Measurements from ENCODE around the gene FLCN.

The FLCN gene

GRCh38 chr17:17216236-17216635 lies 20.7 kb downstream of the FLCN start:
- no peak for ATAC-seq
- no peak for TF ChIP-seq PATZ1 (CRISPR knock-in tag; IDR thresholded peaks at IDR 0.05; ENCODE audit: borderline replicate concordance)
- no peak for TF ChIP-seq TOX (CRISPR knock-in tag; IDR thresholded peaks at IDR 0.05; ENCODE audit: borderline replicate concordance)
- no peak for TF ChIP-seq OSR1 (CRISPR knock-in tag; IDR thresholded peaks at IDR 0.05)
- TF ChIP-seq ESRRG (CRISPR knock-in tag; IDR thresholded peaks at IDR 0.05), result no peak
- no peak for TF ChIP-seq ZFP3 (CRISPR knock-in tag; IDR thresholded peaks at IDR 0.05)
- no peak for TF ChIP-seq ZC3H10 (CRISPR knock-in tag; IDR thresholded peaks at IDR 0.05)
- TF ChIP-seq ZFP30 (CRISPR knock-in tag; IDR thresholded peaks at IDR 0.05), result no peak
- no peak for TF ChIP-seq CSDC2 (CRISPR knock-in tag; IDR thresholded peaks at IDR 0.05)
- no peak for TF ChIP-seq CSRNP3 (CRISPR knock-in tag; IDR thresholded peaks at IDR 0.05)
- no peak for TF ChIP-seq TCF4 (CRISPR knock-in tag; IDR thresholded peaks at IDR 0.05; ENCODE audit: borderline replicate concordance)
- no peak for TF ChIP-seq ISL1 (CRISPR knock-in tag; IDR thresholded peaks at IDR 0.05)
- no peak for TF ChIP-seq TSHZ2 (CRISPR knock-in tag; IDR thresholded peaks at IDR 0.05)
- no peak for TF ChIP-seq POU6F1 (CRISPR knock-in tag; IDR thresholded peaks at IDR 0.05; ENCODE audit: borderline replicate concordance, low read depth)
- no peak for TF ChIP-seq ZNF8 (CRISPR knock-in tag; IDR thresholded peaks at IDR 0.05)
- TF ChIP-seq CREB5 (CRISPR knock-in tag; IDR thresholded peaks at IDR 0.05; ENCODE audit: low read depth), result no peak

- ATAC-seq, result no peak
- TF ChIP-seq GLIS3 (CRISPR knock-in tag; IDR thresholded peaks at IDR 0.05) (no peak), ISL1 (CRISPR knock-in tag; IDR thresholded peaks at IDR 0.05) (no peak), ZNF565 (CRISPR knock-in tag; conservative IDR thresholded peaks at IDR 0.05; ENCODE audit: low read depth) (no peak), PPARA (CRISPR knock-in tag; IDR thresholded peaks at IDR 0.05; ENCODE audit: borderline replicate concordance) (no peak), PATZ1 (CRISPR knock-in tag; IDR thresholded peaks at IDR 0.05; ENCODE audit: borderline replicate concordance) (no peak), POU6F1 (CRISPR knock-in tag; IDR thresholded peaks at IDR 0.05; ENCODE audit: borderline replicate concordance, low read depth) (no peak), ZFP3 (CRISPR knock-in tag; IDR thresholded peaks at IDR 0.05) (no peak), ZNF70 (CRISPR knock-in tag; IDR thresholded peaks at IDR 0.05) (no peak), CREB5 (CRISPR knock-in tag; IDR thresholded peaks at IDR 0.05; ENCODE audit: low read depth) (no peak), TCF4 (CRISPR knock-in tag; IDR thresholded peaks at IDR 0.05; ENCODE audit: borderline replicate concordance) (no peak)
These were observed 21.4 kb downstream of the FLCN start for GRCh38 chr17:17215575-17215974.
